Stimulated activated CD8-positive, alpha-beta memory T cell treated with anti-CD3 and anti-CD28 coated beads, Interleukin-7, amount 100 ng/mL, for 4 hours (primary cell): ENCODE measurements around the gene CCL8.

ENCODE experiments used
- DNase-seq, 2 donors: peaks; one replicate each; pipeline ENCODE4 v3.0.0-alpha.2; 2020; ENCODE audit warnings: low read depth in 2 of 2

The CCL8 gene

GRCh38 chr17:34367486-34368195 is 48.4 kb downstream of the CCL8 start:
- DNase-seq = no peak

GRCh38 chr17:34368196-34368945 is 49.1 kb downstream of the CCL8 start:
- no peak for DNase-seq

GRCh38 chr17:34368946-34369500 is 49.8 kb downstream of the CCL8 start:
- no peak for DNase-seq

- DNase-seq = no peak
These were observed 50.3 kb downstream of the CCL8 start for GRCh38 chr17:34369571-34369970.

- DNase-seq = no peak
These were observed 51.3 kb downstream of the CCL8 start for GRCh38 chr17:34370376-34370996.

- no peak for DNase-seq
These were observed 51.8 kb downstream of the CCL8 start for GRCh38 chr17:34370997-34371395.
